Stimulated activated naive CD4-positive, alpha-beta T cell treated with Interleukin-2 at 50 U/mL for 16 hours (primary cell): ENCODE results near the gene GRM4.

Experiments used
- DNase-seq: peaks from one replicate; lab custom pipeline; 2025; lab: John Stamatoyannopoulos, UW

Gene GRM4

GRCh38 chr6:34041385-34041784 is 104.5 kb downstream of the GRM4 start:
- no peak for DNase-seq

DNA sequence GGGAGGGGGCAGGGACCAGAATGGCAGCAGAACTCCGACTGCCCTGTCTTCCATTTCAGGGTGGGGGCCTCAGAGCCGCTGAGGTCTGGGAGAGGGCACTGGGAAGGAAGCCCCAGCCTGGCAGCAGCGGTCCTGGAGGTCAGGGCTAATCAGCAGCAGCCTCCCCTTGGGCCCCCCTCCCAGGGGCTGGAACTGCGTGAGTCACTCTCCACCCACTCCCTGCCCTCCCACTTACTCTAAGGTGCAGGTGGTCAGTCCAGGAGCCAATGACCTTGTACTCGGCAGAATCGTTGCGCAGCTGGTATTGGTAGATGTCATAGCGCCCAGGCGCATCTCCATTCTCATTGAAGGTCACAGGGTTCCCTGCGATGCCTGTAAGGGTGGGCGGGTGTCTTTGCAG is 105.9 kb downstream of the GRM4 start:
- DNase-seq = no peak

DNA sequence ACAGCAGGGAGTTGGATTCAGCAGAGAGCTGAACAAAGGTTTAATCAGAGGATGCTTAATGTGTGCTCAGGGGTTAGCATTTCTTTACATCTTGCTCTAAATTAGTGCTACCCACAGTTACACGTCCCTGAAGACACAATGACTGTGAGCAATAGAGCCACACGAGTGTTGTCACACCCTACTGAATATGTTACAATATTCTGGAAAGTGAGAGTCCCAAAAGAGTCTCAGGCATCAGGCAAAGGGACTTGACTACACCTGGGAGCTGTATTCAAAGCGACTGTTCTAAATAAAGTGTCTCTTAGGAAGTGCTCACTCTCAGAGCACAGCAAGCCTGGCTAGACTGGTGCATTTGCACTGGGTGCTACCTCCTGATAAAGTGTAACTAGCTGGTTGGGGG is 108.7 kb downstream of the GRM4 start:
- DNase-seq = no peak

DNA sequence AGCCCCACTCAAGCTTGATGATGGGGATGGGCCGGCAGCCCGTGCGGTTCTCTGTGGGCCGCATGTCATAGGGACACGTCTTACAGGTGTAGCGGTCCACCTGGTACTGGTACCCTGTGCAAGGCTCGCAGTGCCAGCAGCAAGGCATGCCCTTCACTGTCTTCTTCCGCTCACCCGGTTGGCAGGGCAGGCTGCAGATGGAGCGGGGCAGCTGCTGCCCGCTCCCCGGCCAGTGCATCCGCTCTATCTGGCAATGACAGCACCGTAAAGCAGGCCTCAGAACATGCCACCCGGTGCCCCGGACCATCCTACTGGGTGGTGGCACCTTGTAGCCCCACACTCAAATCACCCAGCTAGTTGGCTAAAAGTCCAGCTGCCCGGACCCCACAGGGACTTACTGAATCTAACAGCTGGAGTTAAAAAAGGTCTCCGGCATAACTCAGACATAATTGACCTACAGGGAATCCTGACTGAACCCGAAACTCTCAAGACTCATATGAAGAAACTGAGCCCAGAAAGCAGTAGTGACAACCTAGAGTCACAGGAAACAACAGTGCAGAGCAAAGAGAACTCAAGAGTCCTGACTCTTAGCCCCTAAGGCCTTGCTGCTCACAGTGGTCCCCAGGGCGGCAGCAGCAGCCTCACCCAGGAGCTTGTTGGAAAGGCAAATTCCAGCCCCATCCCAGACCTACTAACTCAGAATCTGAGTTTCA is 109.4 kb downstream of the GRM4 start:
- DNase-seq = no peak

GRCh38 chr6:34035704-34036356 is 110.1 kb downstream of the GRM4 start:
- DNase-seq = no peak

- no peak for DNase-seq
Measured at GRCh38 chr6:34035161-34035560, 110.7 kb downstream of the GRM4 start.

- no peak for DNase-seq
Measured at GRCh38 chr6:34032856-34033255, 113.0 kb downstream of the GRM4 start.

- no peak for DNase-seq
Measured at GRCh38 chr6:34031625-34032383, 114.1 kb downstream of the GRM4 start.

DNA sequence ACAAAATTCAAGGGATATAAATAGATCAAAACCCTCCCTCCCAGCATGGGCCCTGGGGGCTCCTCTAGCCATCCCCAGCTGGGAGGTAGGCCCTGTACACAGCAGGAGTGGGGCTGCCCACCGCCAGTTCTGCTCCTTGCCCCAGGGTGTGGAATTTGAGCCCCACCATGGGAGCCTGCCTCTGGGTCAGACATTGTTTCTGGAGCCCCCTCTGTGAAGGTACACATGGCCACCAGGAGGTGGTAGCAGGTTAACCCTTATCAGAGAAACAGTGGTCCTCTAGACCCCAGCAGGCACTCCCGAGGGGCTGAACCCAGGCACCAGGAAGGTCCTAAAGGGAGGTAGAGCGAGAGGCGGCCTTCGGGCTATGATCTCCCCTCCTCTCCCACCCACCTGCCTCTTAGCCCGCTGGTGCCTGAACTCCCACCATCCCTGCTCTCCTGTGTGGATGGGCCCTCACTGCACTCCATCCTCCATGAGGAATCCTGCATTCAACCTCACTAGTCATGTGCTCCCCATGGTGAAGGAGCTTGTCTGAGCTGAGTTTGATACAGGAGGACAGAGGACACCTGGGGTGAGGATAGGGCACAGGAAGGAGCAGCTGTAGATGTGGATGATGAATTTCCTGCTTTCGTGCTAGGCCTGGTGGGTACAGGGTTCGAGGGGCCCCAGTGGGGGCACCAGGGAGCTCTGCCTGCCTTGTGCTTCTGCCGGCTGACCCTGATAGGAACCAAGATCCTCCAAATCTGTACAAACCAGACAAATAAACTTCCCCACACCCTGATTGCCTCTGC is 114.9 kb downstream of the GRM4 start:
- DNase-seq = no peak

- no peak for DNase-seq
Measured at GRCh38 chr6:34029489-34030280, 116.2 kb downstream of the GRM4 start.

DNA sequence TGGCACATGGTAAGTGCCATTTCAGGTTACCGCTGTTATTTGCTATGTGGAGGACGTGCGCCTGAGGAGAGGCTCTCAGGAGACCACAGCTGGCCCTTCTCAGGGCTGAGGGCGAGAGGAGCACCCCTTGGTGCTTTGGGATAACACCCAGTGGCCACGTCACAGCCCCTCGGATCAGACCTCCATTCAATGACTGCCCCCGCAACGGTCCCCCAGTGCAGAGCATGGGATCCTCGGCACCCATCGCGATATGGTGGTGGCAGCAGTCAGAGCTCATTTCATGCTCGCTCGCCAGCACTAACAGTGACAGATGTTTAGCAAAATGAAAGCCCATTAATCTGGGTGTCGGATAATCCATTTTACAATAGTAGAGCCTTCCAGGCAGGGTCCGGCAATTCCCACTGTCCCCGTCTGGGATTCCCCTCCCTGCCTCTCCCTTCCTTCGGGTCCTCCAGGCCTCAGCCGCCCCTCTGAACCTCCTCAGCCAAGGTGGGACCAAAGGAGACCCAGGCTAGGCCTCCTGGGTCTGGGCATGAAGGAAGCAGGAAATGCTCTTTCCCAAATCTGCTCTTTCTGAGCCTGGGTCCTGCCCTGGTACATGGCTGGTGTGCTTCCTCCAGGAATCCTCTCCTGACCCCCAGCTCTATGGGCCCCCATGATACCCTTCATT is 117.1 kb downstream of the GRM4 start:
- DNase-seq = no peak

DNA sequence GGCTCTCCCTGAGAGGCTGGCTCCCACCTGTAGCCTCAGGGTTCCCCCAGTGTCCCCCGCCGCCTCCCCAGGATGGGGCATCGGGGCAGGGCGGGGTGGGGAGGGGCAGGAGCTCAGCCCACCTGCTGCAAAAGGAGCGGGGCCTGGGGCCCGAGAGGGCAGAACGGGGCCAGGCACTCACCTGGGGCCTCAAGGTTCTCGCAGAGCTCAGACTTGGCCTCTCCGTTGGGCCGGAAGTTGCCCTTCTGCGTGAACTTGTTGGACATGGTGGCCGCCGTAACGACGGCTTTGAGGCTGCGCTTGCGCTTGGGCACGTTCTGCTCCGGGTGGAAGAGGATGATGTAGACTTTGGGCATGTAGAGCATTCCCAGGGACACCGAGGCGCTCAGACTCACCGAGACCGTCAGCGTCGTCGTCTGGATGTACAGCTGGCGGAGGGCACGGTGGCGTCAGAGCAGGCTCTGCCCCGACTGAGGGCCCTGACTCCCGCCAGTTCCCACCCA is 117.9 kb downstream of the GRM4 start:
- DNase-seq = no peak

- peak; percentile 50 for DNase-seq
Measured at GRCh38 chr6:34027445-34027936, 118.4 kb downstream of the GRM4 start.

DNA sequence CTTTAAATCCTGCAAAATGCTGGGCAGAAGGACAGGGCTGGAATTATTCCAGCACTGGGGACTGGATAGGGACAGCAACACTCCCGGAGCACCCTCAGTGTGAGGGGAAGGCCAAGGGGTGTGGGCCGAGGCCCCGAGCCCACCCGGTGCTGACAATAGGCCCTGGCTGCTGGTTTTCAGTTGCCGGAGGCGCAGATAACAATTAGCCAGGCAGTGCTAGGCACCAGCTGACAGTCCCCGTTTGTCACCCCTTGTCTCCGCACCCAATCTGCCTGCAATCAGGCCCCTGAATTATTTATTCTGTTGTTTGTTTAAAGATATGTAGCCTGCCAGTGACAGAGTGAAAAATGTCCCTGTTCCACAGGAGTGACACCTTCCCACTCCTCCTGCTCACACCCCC is 120.0 kb downstream of the GRM4 start:
- DNase-seq = no peak

- DNase-seq = no peak
Measured at GRCh38 chr6:34025112-34025807, 120.6 kb downstream of the GRM4 start.

DNA sequence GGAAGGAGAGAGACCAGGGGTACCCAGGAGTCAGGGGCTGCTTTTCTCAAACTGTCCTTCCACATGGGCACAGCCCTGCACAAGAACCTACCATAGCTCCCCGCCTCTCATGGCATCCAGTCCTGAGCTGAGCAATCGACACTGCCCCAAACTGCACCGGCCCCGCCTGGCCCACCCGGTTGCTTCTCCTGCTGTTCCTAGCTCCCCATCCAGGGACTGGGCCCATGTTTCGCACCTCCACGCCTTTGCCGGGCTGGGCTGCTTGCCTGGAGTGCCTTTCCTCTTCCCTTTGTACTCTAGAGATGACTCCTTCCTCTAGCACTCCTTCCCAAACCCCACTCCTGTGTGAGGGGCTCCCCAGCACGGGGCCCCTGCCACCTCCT is 123.0 kb downstream of the GRM4 start:
- DNase-seq = no peak

DNA sequence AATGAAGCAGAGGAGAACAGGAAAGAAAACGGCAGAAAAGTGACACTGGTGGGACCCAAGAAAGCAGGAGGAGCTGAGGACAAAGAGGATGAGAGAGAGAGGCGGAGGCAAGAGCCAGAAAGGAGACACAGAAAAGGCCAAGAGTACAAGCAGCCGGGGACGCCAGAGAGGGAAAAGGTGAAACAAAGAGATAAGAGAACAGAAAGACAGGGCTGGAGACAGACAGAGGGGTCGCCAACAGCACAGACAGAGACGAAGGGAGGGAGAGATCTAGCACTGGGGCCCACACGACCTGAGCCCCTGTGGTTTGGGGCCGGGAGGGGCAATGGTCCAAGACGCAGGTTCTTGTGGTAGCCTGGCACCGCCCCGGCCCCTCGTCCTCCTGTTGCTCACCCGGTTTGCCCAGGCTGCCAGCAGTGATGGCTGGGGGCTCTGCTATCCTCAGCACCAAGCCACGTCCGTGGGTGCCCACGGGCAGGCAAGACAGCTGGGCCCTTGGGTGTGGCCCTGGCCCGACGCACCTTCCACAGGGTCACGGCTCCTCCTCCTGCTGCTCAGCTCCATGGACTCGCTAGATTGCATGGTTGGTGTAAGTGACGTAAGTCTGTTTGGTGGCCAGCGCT is 123.5 kb downstream of the GRM4 start:
- no peak for DNase-seq

DNA sequence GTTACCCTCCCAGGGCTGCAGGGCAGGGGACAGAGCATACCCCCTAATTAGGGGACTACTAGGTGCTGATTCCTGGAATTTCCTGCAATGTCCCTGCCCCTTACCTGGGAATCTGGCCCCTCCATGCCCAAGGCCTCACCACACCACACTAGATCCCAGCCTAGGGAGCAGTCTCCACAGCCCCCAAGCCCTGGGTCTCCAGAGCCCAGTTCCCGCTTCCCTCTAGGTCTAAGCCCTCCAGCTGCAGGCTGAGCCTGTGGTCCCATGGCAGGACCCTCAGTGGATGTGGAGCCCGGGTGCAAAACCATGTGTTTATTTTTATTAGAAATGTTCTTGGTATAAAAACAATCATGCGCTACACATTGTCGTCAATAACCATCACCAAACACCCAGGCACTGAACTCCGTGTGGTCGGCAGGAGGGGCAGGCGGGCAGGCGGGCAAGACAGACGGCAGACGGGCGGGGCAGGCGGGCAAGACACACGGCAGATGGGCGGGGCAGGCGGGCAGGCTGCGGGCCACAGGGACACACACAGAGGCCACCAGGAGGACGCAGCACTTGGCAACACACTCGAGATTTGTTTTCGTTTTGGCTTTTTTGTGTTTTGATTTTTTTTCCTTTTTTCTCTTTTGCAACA is 124.2 kb downstream of the GRM4 start:
- DNase-seq = no peak
